ENCODE results near the gene NRXN2.

GRCh38 chr11:64577202-64577601 lies 145.8 kb downstream of the NRXN2 start:
- TF ChIP-seq TAF1 (IDR thresholded peaks at IDR 0.05; ENCODE audit: borderline replicate concordance, insufficient read depth, low read length) (no peak), POLR2AphosphoS5 (IDR thresholded peaks at IDR 0.05; ENCODE audit: low read depth, low read length) (no peak)
- TF ChIP-seq, protein P1, sequence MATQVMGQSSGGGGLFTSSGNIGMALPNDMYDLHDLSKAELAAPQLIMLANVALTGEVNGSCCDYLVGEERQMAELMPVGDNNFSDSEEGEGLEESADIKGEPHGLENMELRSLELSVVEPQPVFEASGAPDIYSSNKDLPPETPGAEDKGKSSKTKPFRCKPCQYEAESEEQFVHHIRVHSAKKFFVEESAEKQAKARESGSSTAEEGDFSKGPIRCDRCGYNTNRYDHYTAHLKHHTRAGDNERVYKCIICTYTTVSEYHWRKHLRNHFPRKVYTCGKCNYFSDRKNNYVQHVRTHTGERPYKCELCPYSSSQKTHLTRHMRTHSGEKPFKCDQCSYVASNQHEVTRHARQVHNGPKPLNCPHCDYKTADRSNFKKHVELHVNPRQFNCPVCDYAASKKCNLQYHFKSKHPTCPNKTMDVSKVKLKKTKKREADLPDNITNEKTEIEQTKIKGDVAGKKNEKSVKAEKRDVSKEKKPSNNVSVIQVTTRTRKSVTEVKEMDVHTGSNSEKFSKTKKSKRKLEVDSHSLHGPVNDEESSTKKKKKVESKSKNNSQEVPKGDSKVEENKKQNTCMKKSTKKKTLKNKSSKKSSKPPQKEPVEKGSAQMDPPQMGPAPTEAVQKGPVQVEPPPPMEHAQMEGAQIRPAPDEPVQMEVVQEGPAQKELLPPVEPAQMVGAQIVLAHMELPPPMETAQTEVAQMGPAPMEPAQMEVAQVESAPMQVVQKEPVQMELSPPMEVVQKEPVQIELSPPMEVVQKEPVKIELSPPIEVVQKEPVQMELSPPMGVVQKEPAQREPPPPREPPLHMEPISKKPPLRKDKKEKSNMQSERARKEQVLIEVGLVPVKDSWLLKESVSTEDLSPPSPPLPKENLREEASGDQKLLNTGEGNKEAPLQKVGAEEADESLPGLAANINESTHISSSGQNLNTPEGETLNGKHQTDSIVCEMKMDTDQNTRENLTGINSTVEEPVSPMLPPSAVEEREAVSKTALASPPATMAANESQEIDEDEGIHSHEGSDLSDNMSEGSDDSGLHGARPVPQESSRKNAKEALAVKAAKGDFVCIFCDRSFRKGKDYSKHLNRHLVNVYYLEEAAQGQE (IDR thresholded peaks at IDR 0.05; ENCODE audit: insufficient read depth in 1 of 2, low read depth in 2 of 2, low read length in 2 of 2) = no peak
